MCF 10A (cell line): ENCODE measurements around the gene ZSCAN21. TPM values are rescaled to one million over a fixed set of nuclear protein-coding genes. Genes with fewer than 3 reads are reported as not detected.

Experiments used
- BruUV-seq: library from RNA; stranded (reverse); fragments of 400-500 nt; replicated peaks from 2 replicates; lab custom pipeline; 2021; lab: Mats Ljungman, UMichigan
- CTCF ChIA-PET: fragments of 300-600 bp; sonication (Branson Sonifier 250); formaldehyde crosslinking; extraction: SDS; loops from one replicate; lab custom pipeline; 2021; ENCODE audit warnings: antibody characterized with exemption, inconsistent platforms; lab: Yijun Ruan, JAX
- POLR2A ChIA-PET: fragments of 300-600, 350-650 bp; sonication (Branson Sonifier 250); formaldehyde crosslinking; extraction: SDS; loops from one replicate; lab custom pipeline; 2020; ENCODE audit warnings: antibody characterized with exemption, inconsistent platforms; lab: Yijun Ruan, JAX
- DNase-seq: peaks from one replicate; pipeline ENCODE4 v3.0.0-alpha.2; 2018; ENCODE audit not compliant: unreplicated experiment
- H3K27ac Mint-ChIP-seq: one replicate; pipeline ENCODE4 v1.8.0; 2022; ENCODE audit warnings: mild to moderate bottlenecking, low read depth, mixed read lengths; ENCODE audit not compliant: unreplicated experiment
- H3K27me3 Mint-ChIP-seq: one replicate; pipeline ENCODE4 v1.8.0; 2022; ENCODE audit warnings: mixed read lengths; ENCODE audit not compliant: insufficient read depth, unreplicated experiment
- H3K36me3 Mint-ChIP-seq: one replicate; pipeline ENCODE4 v1.8.0; 2022; ENCODE audit warnings: mild to moderate bottlenecking, moderate library complexity, mixed read lengths; ENCODE audit not compliant: insufficient read depth, unreplicated experiment
- H3K4me1 Mint-ChIP-seq: one replicate; pipeline ENCODE4 v1.8.0; 2022; ENCODE audit warnings: mixed read lengths; ENCODE audit not compliant: insufficient read depth, unreplicated experiment
- H3K4me3 Mint-ChIP-seq: one replicate; pipeline ENCODE4 v1.8.0; 2022; ENCODE audit warnings: mild to moderate bottlenecking, moderate library complexity, mixed read lengths; ENCODE audit not compliant: unreplicated experiment
- H3K9me3 Mint-ChIP-seq: one replicate; pipeline ENCODE4 v1.8.0; 2022; ENCODE audit warnings: mixed read lengths; ENCODE audit not compliant: unreplicated experiment
- intact Hi-C: fragments of 100-400 bp; cut with micrococcal nuclease; formaldehyde crosslinking; loops from 2 replicates; pipeline ENCODE4 v1.14.1; 2022
- total RNA-seq: library from RNA; stranded (reverse); gene quantifications from 2 replicates; pipeline ENCODE4 v1.2.3, GENCODE V29; 2022
- TF ChIP-seq, protein P1 (sequence below): fragments of 200-600 bp; IDR thresholded peaks from one replicate; pipeline ENCODE4 v1.8.0; 2022; ENCODE audit warnings: antibody characterized with exemption, mild to moderate bottlenecking; ENCODE audit not compliant: unreplicated experiment

Gene ZSCAN21
- total RNA-seq, 1 experiment from 2014 or later: 14.7 TPM

GRCh38 chr7:100021297-100021696 is 28.3 kb upstream of the ZSCAN21 start:
- Mint-ChIP-seq H3K9me3 (no peaks in the 10 kb centered on the region), H3K36me3 (peaks cover 63% of the 10 kb centered on the region), H3K4me3 (no peak overlapping the region), H3K27ac (no peak overlapping the region), H3K4me1 (peaks cover 31% of the 10 kb centered on the region), H3K27me3 (no peaks in the 10 kb centered on the region)
- CTCF ChIA-PET: interaction anchor here (0.5 to 1.5 kb wide), 5 partner anchors 11 to 554 kb away, joined by 3 to 5 read pairs (median 4); no protein-coding TSS in a partner anchor
- no TSS peak for BruUV-seq
- TF ChIP-seq, protein P1, sequence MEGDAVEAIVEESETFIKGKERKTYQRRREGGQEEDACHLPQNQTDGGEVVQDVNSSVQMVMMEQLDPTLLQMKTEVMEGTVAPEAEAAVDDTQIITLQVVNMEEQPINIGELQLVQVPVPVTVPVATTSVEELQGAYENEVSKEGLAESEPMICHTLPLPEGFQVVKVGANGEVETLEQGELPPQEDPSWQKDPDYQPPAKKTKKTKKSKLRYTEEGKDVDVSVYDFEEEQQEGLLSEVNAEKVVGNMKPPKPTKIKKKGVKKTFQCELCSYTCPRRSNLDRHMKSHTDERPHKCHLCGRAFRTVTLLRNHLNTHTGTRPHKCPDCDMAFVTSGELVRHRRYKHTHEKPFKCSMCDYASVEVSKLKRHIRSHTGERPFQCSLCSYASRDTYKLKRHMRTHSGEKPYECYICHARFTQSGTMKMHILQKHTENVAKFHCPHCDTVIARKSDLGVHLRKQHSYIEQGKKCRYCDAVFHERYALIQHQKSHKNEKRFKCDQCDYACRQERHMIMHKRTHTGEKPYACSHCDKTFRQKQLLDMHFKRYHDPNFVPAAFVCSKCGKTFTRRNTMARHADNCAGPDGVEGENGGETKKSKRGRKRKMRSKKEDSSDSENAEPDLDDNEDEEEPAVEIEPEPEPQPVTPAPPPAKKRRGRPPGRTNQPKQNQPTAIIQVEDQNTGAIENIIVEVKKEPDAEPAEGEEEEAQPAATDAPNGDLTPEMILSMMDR: no peak
- no peak for DNase-seq
- intact Hi-C loops: no loop called here
- POLR2A ChIA-PET: interaction anchor here (0.5 to 2.1 kb wide), 9 partner anchors 9 to 405 kb away, joined by 3 to 16 read pairs (median 5); partner anchors contain the start of gene ZSCAN21

DNA sequence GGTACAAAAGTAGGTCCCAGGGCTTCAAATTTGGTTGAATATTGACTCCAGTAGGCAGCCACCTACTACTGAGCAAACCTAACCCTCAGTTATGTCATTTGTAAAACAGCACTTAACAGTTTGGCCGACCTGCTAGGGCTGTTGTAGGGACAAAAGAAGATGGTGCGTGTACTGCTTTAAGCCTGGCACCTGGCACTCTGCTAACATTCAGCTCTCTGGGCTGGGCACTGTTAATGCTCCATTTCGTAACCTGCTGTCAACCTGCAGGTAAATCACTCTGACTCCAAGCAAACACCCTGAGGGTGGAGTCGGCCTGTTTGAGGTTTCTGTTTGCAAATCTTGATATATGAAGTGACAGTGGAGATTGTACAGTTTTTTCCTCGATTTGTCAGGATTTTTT is 27.0 kb upstream of the ZSCAN21 start:
- peaks cover 31% of the 10 kb centered on the region for H3K4me1 Mint-ChIP-seq
- TF ChIP-seq, protein P1: no peak
- POLR2A ChIA-PET: interaction anchor here (0.6 to 2.1 kb wide), 12 partner anchors 10 to 883 kb away, joined by 3 to 16 read pairs (median 5); partner anchors contain the start of genes ZNF3 and ZSCAN21
- CTCF ChIA-PET: interaction anchor here (0.6 to 1.5 kb wide), 9 partner anchors 28 to 465 kb away, joined by 3 to 4 read pairs (median 4); no protein-coding TSS in a partner anchor
- DNase-seq: peak; percentile 78
- peak overlapping the region; percentile 49 for H3K4me3 Mint-ChIP-seq
- H3K9me3 Mint-ChIP-seq: no peaks in the 10 kb centered on the region
- no peaks in the 10 kb centered on the region for H3K27me3 Mint-ChIP-seq
- BruUV-seq: no TSS peak
- intact Hi-C loops: no loop called here
- H3K27ac Mint-ChIP-seq: peak overlapping the region; percentile 66
- peaks cover 76% of the 10 kb centered on the region for H3K36me3 Mint-ChIP-seq

DNA sequence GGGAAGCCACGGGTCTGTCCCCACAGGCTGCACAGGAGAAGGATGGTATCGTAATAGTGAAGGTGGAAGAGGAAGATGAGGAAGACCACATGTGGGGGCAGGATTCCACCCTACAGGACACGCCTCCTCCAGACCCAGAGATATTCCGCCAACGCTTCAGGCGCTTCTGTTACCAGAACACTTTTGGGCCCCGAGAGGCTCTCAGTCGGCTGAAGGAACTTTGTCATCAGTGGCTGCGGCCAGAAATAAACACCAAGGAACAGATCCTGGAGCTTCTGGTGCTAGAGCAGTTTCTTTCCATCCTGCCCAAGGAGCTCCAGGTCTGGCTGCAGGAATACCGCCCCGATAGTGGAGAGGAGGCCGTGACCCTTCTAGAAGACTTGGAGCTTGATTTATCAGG is 26.0 kb upstream of the ZSCAN21 start:
- TF ChIP-seq, protein P1: no peak
- peak overlapping the region; percentile 66 for H3K27ac Mint-ChIP-seq
- H3K4me1 Mint-ChIP-seq: peaks cover 26% of the 10 kb centered on the region
- POLR2A ChIA-PET: interaction anchor here (0.6 to 1.8 kb wide), 5 partner anchors 8 to 271 kb away, joined by 3 to 5 read pairs (median 3); partner anchors contain the start of genes ZKSCAN1 and ZSCAN21
- CTCF ChIA-PET: no interaction called here
- peaks cover 77% of the 10 kb centered on the region for H3K36me3 Mint-ChIP-seq
- intact Hi-C loops: no loop called here
- no peaks in the 10 kb centered on the region for H3K9me3 Mint-ChIP-seq
- H3K27me3 Mint-ChIP-seq: no peaks in the 10 kb centered on the region
- DNase-seq: no peak
- H3K4me3 Mint-ChIP-seq: peak overlapping the region; percentile 49
- no TSS peak for BruUV-seq

DNA sequence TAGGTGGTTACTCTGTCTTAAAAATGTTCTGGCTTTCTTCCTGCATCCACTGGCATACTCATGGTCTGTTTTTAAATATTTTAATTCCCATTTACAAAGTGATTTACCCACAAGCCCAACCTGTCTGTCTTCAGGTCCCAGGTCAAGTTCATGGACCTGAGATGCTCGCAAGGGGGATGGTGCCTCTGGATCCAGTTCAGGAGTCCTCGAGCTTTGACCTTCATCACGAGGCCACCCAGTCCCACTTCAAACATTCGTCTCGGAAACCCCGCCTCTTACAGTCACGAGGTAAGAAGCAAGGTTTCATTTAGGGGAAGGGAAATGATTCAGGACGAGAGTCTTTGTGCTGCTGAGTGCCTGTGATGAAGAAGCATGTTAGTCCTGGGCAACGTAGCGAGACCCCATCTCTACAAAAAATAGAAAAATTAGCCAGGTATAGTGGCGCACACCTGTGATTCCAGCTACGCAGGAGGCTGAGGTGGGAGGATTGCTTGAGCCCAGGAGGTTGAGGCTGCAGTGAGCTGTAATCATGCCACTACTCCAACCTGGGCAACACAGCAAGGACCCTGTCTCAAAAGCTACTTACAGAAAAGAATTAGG is 25.5 kb upstream of the ZSCAN21 start:
- H3K4me1 Mint-ChIP-seq: peaks cover 26% of the 10 kb centered on the region
- no peak for DNase-seq
- peaks cover 80% of the 10 kb centered on the region for H3K36me3 Mint-ChIP-seq
- CTCF ChIA-PET: interaction anchor here (0.7 to 0.9 kb wide), 2 partner anchors 105 to 612 kb away, joined by 3 to 4 read pairs; partner anchors contain the start of gene TRIM4
- no peak overlapping the region for H3K27ac Mint-ChIP-seq
- intact Hi-C loops: no loop called here
- POLR2A ChIA-PET: interaction anchor here (0.6 to 1.8 kb wide), 7 partner anchors 8 to 111 kb away, joined by 3 to 5 read pairs (median 3); partner anchors contain the start of genes TRIM4, ZKSCAN1 and ZSCAN21
- no TSS peak for BruUV-seq
- H3K9me3 Mint-ChIP-seq: no peaks in the 10 kb centered on the region
- H3K4me3 Mint-ChIP-seq: no peak overlapping the region
- H3K27me3 Mint-ChIP-seq: no peaks in the 10 kb centered on the region
- TF ChIP-seq, protein P1: no peak
